ENCODE data around the gene ECT2L.

ECT2L gene

GRCh38 chr6:138795809-138796603 is at the start of gene ECT2L:
ECT2L (plus strand) TSS chr6:138796087; CDS start chr6:138813275, 17,188 bp downstream.
- DNase-seq: no peak

- no peak for DNase-seq
Measured at GRCh38 chr6:138752017-138752416, 43.9 kb upstream of the ECT2L start.

GRCh38 chr6:138757136-138757535 is 38.8 kb upstream of the ECT2L start:
- no peak for DNase-seq

DNA sequence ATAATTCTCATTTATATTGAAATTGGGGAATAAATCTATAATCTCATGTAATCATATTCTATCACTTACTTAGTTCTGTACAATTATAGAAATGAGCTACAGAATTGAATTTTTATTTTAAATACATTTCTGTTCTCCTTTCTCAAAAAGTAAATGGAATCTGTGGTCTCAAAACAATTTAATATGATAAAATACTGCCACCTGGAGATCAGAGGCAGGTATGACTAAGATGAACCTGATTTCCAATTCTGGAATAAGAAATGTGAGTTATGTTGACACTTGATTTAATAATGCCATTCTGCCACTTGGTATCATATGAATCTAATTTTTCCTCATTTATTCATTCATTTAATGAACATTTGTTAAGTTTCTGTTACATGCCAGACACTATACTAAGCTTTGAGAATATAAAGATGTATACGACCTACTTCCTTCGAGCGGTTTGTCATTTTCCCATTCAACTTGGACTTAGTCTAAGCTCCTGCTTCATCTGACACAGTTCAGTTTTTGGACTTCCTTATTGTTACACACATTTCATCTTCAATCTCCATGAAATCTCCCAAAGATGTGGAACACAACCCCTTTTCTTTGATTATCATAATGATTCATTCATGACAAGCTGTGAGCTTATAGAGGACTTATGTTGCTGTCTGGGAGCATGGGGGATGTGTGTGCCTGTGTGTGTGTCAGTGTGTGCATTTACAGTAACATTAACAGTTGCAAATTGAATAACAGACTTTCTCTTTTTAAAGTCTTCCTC is 29.8 kb upstream of the ECT2L start:
- no peak for DNase-seq

DNA sequence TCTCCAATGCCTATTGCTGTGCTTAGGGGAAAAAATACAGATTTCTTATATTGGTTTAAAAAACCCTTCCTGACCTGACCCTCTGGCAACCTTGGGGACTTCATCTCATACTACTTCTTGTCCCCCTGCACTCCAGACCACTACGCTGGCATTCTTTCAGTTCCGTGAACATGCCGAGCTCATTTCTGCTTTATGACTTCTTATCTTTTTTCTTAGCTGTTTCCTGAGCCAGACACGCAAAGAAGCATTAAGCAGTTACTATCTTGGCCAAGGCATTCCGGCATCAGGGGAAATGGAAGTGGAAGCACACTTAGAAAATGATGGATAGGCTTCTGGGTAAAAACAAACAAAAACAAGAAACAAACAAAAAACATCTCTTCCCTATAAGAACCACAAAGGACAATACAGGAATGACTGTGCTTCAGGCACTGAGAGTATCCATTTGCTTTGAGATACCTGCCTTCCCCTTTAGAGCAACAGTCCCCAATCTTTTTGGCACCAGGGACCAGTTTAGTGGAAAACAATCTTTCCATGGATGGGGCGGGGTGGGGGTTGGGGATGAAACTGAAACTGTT is 26.7 kb upstream of the ECT2L start:
- no peak for DNase-seq

DNA sequence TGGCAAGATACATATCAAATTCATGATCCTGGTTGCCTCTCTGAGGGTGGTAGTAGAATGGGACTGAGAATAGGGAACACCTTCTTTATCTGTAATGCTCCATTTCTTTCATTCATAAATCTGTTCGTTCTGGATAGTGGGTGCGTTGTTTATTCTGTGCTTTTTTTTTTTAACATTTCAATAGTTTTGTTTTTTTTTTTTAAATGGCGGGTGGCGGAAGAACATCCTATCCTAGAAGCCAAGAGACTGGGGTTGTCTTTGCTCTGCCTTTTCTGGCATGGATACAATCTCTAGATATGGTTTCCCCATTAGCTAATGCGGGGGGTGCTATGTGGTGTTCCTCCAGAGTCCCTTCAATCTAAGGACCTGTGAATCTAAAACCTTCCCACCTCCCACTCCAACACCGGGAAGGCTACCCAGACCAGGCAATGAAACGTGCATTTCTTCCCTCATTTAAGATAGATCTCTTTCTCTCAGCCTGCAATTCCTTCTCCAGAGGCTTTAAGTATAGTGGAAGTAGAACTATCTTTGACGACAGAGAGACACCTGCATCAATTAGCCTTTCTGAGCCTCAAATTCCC is 23.2 kb upstream of the ECT2L start:
- DNase-seq: no peak

- peak; percentile 94 for DNase-seq
Measured at GRCh38 chr6:138773177-138774091, 22.5 kb upstream of the ECT2L start, which contains the start of gene CCDC28A. CCDC28A (plus strand) TSS chr6:138773769; CDS start chr6:138776121, 2,352 bp downstream.

DNA sequence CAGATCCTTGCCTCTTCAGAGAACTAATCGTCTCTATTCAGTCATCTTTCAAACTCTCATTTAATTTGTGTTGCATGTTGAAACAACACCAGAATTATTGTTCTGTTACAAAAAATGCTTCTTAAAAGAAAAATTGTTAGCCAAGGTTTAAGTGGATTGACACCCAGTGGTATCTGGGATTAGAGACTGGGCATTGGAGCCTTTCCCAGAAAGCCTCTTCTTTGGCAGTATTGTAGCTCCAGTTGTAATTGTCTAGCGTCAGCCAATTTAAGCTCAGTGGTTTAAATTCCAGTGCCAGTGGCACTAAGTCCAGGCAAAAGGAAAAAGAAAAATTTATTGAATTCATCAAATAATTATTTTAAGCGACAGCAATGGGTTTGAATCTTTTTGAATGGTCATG is 21.5 kb upstream of the ECT2L start:
- DNase-seq: no peak

DNA sequence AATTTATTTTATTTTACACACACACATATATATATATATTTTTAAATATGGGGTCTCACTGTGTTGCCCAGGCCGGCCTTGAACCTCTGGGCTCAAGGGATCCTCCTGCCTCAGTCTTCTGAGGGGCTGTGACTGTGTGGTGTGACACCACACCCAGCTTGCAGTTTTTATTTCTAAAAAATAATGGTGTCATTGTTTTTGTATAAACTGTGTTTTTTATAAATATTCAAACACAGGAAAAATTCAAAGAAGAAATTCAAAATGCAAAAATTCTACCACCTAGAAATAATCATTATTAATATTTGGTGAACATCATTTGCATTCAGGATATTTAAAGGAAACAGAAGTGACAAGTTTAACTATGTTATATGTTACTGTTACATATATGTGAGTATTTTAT is 19.2 kb upstream of the ECT2L start:
- no peak for DNase-seq

- DNase-seq: no peak
Measured at GRCh38 chr6:138778331-138778730, 17.6 kb upstream of the ECT2L start.

DNA sequence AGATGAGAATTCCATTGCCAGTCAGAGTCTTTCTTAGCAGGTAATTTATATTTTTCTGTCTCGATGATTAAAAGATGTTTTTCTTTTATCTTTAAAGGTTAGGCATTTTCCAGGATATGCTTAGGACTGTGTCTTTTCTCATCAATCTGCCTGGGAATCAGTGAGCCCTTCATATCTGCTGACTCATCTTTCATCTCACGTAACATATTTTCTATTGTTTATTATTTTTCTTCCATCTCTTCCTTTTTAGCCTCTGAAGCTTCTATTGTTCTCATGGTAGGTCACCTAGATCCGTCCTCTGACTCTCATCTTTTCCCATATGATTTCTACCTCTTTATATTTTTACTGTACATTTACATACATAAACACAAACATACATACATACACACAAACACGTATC is 13.6 kb upstream of the ECT2L start:
- no peak for DNase-seq

GRCh38 chr6:138785079-138785478 is 10.8 kb upstream of the ECT2L start:
- DNase-seq: no peak

- no peak for DNase-seq
Measured at GRCh38 chr6:138785980-138786379, 9.9 kb upstream of the ECT2L start.

- no peak for DNase-seq
Measured at GRCh38 chr6:138787138-138787537, 8.7 kb upstream of the ECT2L start.

GRCh38 chr6:138796771-138797170 is 884 bp downstream of the ECT2L start:
- DNase-seq: no peak

DNA sequence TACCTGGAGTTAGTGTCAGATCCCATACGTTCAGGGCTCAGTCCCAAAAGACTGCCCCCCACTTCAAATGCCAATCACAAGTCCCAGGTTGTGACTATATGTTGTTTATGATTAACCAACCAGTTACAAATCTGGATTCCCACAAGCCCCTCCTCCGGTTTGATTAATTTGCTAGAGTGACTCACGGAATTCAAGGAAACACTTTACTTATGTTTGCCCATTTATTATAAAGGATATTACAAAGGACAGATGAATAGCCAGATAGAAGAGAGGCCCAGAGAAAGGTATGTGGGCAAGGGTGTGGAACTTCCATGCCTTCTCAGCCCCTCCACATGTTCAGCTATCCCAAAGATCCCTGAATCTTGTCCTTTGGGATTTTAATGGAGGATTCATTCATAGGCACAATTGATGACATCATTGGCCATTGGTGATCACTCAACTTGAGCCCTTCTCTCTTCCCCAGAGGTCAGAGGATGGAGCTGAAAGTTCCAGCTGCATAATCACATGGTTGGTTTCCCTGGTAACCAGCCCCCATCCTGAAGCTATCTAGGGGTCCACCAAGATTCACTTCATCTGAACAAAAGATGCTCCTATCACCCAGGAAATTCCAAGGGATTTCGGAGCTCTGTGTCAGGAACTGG is 2.0 kb downstream of the ECT2L start:
- no peak for DNase-seq

- no peak for DNase-seq
Measured at GRCh38 chr6:138800377-138801150, 4.7 kb downstream of the ECT2L start.

GRCh38 chr6:138803331-138803730 is 7.4 kb downstream of the ECT2L start:
- DNase-seq: no peak

GRCh38 chr6:138803861-138804260 is 8.0 kb downstream of the ECT2L start:
- DNase-seq: no peak

DNA sequence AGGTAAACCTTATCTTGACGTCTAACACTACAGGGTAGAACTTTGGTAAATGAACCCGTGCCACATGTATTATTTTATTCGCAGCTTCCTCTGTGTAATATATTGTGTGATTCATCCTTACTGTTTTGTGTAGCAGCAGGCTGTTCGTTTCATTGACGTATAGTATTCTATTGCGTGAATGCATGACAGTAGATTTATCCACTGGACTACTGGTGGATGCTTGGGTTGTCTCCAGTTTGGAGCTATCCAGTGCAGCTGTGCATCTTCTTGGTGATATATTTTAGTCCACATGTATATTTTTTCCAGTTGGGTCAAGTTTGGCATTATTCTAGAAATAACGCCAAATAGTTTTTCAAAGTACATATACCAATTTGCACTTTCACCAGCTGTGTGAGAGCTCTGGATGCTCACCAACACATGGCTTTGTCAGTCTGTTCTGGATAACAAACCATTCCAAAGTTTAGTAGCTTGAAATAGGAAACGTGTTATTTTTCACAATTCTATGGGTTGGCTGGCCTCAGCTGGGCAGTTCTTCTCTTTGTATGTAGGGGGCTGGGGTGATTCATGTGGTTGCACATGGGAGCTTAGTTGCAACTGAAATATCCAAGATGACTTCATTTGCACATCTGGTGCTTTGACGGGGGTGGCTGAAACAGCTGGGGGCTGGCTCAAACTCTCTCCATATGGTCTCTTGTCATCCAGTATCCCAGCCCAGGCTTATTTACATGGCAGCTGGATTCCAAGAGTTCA is 9.3 kb downstream of the ECT2L start:
- DNase-seq: no peak
